SK-N-MC (cell line): ENCODE measurements around the gene CAST.

Experiments
- EZH2 ChIP-seq: fragments of 200-600 bp; sonication (generic); IDR thresholded peaks from one replicate; pipeline ENCODE4 v1.6.1; 2017; ENCODE audit warnings: antibody characterized with exemption
- POLR2AphosphoS5 ChIP-seq: IDR thresholded peaks from 2 replicates; pipeline ENCODE4 v1.6.1; 2012; ENCODE audit warnings: mild to moderate bottlenecking, low read depth, low read length, borderline replicate concordance

GRCh38 chr5:96758621-96759020 lies 96.4 kb downstream of the CAST start:
- TF ChIP-seq POLR2AphosphoS5 (no peak), EZH2 (no peak)
